GM12878 (cell line): ENCODE results near the gene USP50. TPM values are rescaled to one million over a fixed set of nuclear protein-coding genes. Genes with fewer than 3 reads are reported as not detected.
A peak's percentile ranks its signal among the peaks of the same experiment; 100 is the strongest.

Experiments
- ATAC-seq: fragments of 200-7000 bp; cut with Tn5 transposase; 3 replicates; pipeline ENCODE4 v1.9.1; 2020; ENCODE audit warnings: mild to moderate bottlenecking, moderate library complexity
- BruUV-seq: library from RNA; stranded (reverse); fragments of 400-500 nt; replicated peaks from 2 replicates; lab custom pipeline; 2021; lab: Mats Ljungman, UMichigan
- CTCF ChIA-PET: fragments of 300-600 bp; sonication (Branson Sonifier 250); formaldehyde crosslinking; extraction: SDS; loops from one replicate; lab custom pipeline; 2021; ENCODE audit warnings: inconsistent platforms; lab: Yijun Ruan, JAX
- POLR2A ChIA-PET: fragments of 350-600 bp; formaldehyde crosslinking; extraction: SDS; loops from one replicate; lab custom pipeline; 2021; ENCODE audit warnings: inconsistent platforms; lab: Charles Lee
- RAD21 ChIA-PET: fragments of 300-600 bp; sonication (Branson Sonifier 250); formaldehyde crosslinking; loops from one replicate; lab custom pipeline; 2023; ENCODE audit warnings: antibody characterized with exemption; ENCODE audit not compliant: unreplicated experiment; lab: Charles Lee
- SMC1A ChIA-PET: fragments of 300-600 bp; sonication (Branson Sonifier 250); formaldehyde crosslinking; loops from one replicate; lab custom pipeline; 2023; ENCODE audit not compliant: unreplicated experiment, uncharacterized antibody; lab: Charles Lee
- DNase-seq: peaks from one replicate; pipeline ENCODE4 v3.0.0-alpha.2; 2011; ENCODE audit warnings: low read depth, low spot score
- FAIRE-seq: peaks from 3 replicates; lab custom pipeline; 2011; peaks lifted over from hg19 to GRCh38; lab: Jason Lieb, UNC
- H2AFZ ChIP-seq: 2 replicates; pipeline ENCODE4 v1.6.0; 2011; ENCODE audit warnings: low read depth, low read length, control low read depth; ENCODE audit not compliant: control insufficient read depth
- H3K27ac ChIP-seq: 2 replicates; pipeline ENCODE4 v1.5.1; 2011; ENCODE audit warnings: control low read depth; ENCODE audit not compliant: control insufficient read depth, insufficient read depth
- H3K27me3 ChIP-seq, 2 experiments: replicated peaks in 1 of 2; 2 replicates each; pipeline versions ENCODE4 v1.6.0 to v1.6.1; 2011; ENCODE audit warnings: low read length in 1 of 2; ENCODE audit not compliant: control insufficient read depth in 2 of 2, insufficient read depth in 2 of 2
- H3K36me3 ChIP-seq, 2 experiments: 2 replicates each; pipeline ENCODE4 v1.5.1; 2011; ENCODE audit warnings: low read length in 1 of 2; ENCODE audit not compliant: control insufficient read depth in 2 of 2, insufficient read depth in 2 of 2
- H3K4me1 ChIP-seq: 2 replicates; pipeline ENCODE4 v1.6.1; 2011; ENCODE audit warnings: mild to moderate bottlenecking, low read length, moderate library complexity, mixed read lengths; ENCODE audit not compliant: control insufficient read depth, insufficient read depth
- H3K4me2 ChIP-seq: 2 replicates; pipeline ENCODE4 v1.6.0; 2011; ENCODE audit warnings: control low read depth; ENCODE audit not compliant: control insufficient read depth, insufficient read depth
- H3K4me3 ChIP-seq: fragments of 200-600 bp; sonication (generic); 2 replicates; pipeline ENCODE4 v1.5.1; 2016
- H3K79me2 ChIP-seq: 2 replicates; pipeline ENCODE4 v1.6.0; 2011; ENCODE audit warnings: low read length; ENCODE audit not compliant: control insufficient read depth, insufficient read depth
- H3K9ac ChIP-seq: 2 replicates; pipeline ENCODE4 v1.8.0; 2011; ENCODE audit warnings: low read length, control low read depth, mixed read lengths; ENCODE audit not compliant: control insufficient read depth, insufficient read depth
- H3K9me3 ChIP-seq: replicated peaks from 3 replicates; pipeline ENCODE4 v1.5.1; 2011; ENCODE audit warnings: mild to moderate bottlenecking, low read length; ENCODE audit not compliant: control insufficient read depth, insufficient read depth
- H4K20me1 ChIP-seq: 2 replicates; pipeline ENCODE4 v1.6.0; 2011; ENCODE audit not compliant: control insufficient read depth, insufficient read depth
- ATF7 ChIP-seq: fragments of 450-650 bp; IDR thresholded peaks from 2 replicates; pipeline ENCODE4 v1.6.1; 2016; ENCODE audit warnings: low read depth, mild to moderate bottlenecking
- BHLHE40 ChIP-seq, 2 experiments: fragments of 450-650 bp in 1 of 2; IDR thresholded peaks; 2 replicates each; pipeline ENCODE4 v1.6.1; 2011 to 2017; ENCODE audit warnings: low read depth in 2 of 2, borderline replicate concordance in 1 of 2, improper control_type of control experiment in 1 of 2, low read length in 1 of 2, mild to moderate bottlenecking in 1 of 2
- HDAC6 ChIP-seq: fragments of 200-600 bp; sonication (generic); IDR thresholded peaks from one replicate; pipeline ENCODE4 v1.8.0; 2017; ENCODE audit warnings: antibody characterized with exemption; ENCODE audit not compliant: unreplicated experiment
- MEF2A ChIP-seq: IDR thresholded peaks from 2 replicates; pipeline ENCODE4 v1.6.1; 2011; ENCODE audit warnings: low read depth, mild to moderate bottlenecking, low read length, moderate library complexity; ENCODE audit not compliant: insufficient read depth
- MTA2 ChIP-seq: fragments of 450-650 bp; IDR thresholded peaks from 2 replicates; pipeline ENCODE4 v1.6.1; 2016; ENCODE audit warnings: low read depth, mild to moderate bottlenecking, moderate library complexity
- NBN ChIP-seq: fragments of 450-650 bp; IDR thresholded peaks from 2 replicates; pipeline ENCODE4 v1.6.1; 2016
- NR2C2 ChIP-seq: IDR thresholded peaks from 2 replicates; pipeline ENCODE4 v1.6.1; 2011; ENCODE audit warnings: borderline replicate concordance, low read depth; ENCODE audit not compliant: control insufficient read depth, insufficient read length
- RCOR1 ChIP-seq: conservative IDR thresholded peaks from 2 replicates; pipeline ENCODE4 v1.6.1; 2012; ENCODE audit warnings: low read depth, low read length, improper control_type of control experiment
- RUNX3 ChIP-seq: IDR thresholded peaks from 2 replicates; pipeline ENCODE4 v1.6.1; 2012; ENCODE audit warnings: low read length, inconsistent platforms
- SPI1 ChIP-seq: IDR thresholded peaks from 2 replicates; pipeline ENCODE4 v1.6.1; 2011; ENCODE audit warnings: low read depth, mild to moderate bottlenecking, low read length, moderate library complexity, borderline replicate concordance; ENCODE audit not compliant: insufficient read depth
- TCF7 ChIP-seq: IDR thresholded peaks from 2 replicates; pipeline ENCODE4 v1.6.1; 2014; ENCODE audit warnings: antibody characterized with exemption, borderline replicate concordance
- ZNF217 ChIP-seq: fragments of 450-650 bp; IDR thresholded peaks from 2 replicates; pipeline ENCODE4 v1.6.1; 2017; ENCODE audit warnings: antibody characterized with exemption, mild to moderate bottlenecking
- WGBS: methylation state at CpG from one replicate; pipeline ENCODE4 v1.1.6; 2016; ENCODE audit warnings: low lambda C conversion rate; ENCODE audit not compliant: insufficient replicate concordance, insufficient coverage; ENCODE audit errors: missing lambda C conversion rate; 5-methylcytosine and 5-hydroxymethylcytosine counted together
- in situ Hi-C: fragments of 300-500 bp; cut with MboI; formaldehyde crosslinking; loops from 9 replicates; pipeline ENCODE4 v1.14.3; 2018; ENCODE audit warnings: mixed read lengths
- intact Hi-C: fragments of 100-400 bp; cut with micrococcal nuclease; formaldehyde crosslinking; loops from one replicate; pipeline ENCODE4 v1.14.2; 2022; ENCODE audit not compliant: unreplicated experiment
- polyA plus RNA-seq, 11 experiments: library from polyadenylated mRNA; depleted of rRNA in 4 of 11; unstranded in 6 of 11; stranded (reverse) in 5 of 11; fragments of >200 nt; fragmentation: Nextera tagmentation in 4 of 11; fragmentation: Illumina TruSeq in 1 of 11; extraction: Ambion mirVana in 4 of 11; extraction: Trizol in 1 of 11; gene quantifications; 1 replicate in 1 of 11; 2 replicates in 10 of 11; pipeline versions ENCODE4 v1.2.1 to v1.2.3, GENCODE V29; 2011 to 2016; ENCODE audit warnings: inconsistent platforms in 2 of 11, missing spikeins in 2 of 11, low read depth in 1 of 11
- total RNA-seq, 4 experiments: library from RNA; depleted of rRNA in 3 of 4; stranded (reverse); fragments of >200 nt in 3 of 4; fragmentation: Illumina TruSeq in 1 of 4; extraction: Trizol in 1 of 4; gene quantifications; 2 replicates each; pipeline versions ENCODE4 v1.2.1 to v1.2.3, GENCODE V29; 2013 to 2021
- TF ChIP-seq, protein P1 (sequence below): IDR thresholded peaks from 2 replicates; pipeline ENCODE4 v1.6.1; 2012; ENCODE audit warnings: low read depth, low read length, improper control_type of control experiment
- TF ChIP-seq, protein P2 (sequence below): IDR thresholded peaks from 2 replicates; pipeline ENCODE4 v1.6.1; 2012; ENCODE audit warnings: mild to moderate bottlenecking, low read depth, low read length
- TF ChIP-seq, protein P3 (sequence below): IDR thresholded peaks from 2 replicates; pipeline ENCODE4 v1.6.1; 2011; ENCODE audit warnings: borderline replicate concordance, low read depth, mild to moderate bottlenecking, moderate library complexity, mixed read lengths, low read length; ENCODE audit not compliant: insufficient read depth; ENCODE audit errors: extremely low read length
- TF ChIP-seq, protein P4 (sequence below), 3 experiments: IDR thresholded peaks in 2 of 3; conservative IDR thresholded peaks in 1 of 3; 2 replicates each; pipeline ENCODE4 v1.5.1; 2011; ENCODE audit warnings: low read depth in 3 of 3, low read length in 3 of 3, mild to moderate bottlenecking in 3 of 3, control low read depth in 2 of 3, moderate library complexity in 2 of 3, inconsistent platforms in 1 of 3, mixed read lengths in 1 of 3; ENCODE audit not compliant: control insufficient read depth in 2 of 3, insufficient read depth in 1 of 3; ENCODE audit errors: extremely low read depth in 1 of 3

The USP50 gene
- total and polyA plus RNA-seq, 10 of the 15 experiments (the other 5 are each of a cell fraction or from before 2014, with no cell fraction given): 0.15 to 0.21 (median 0.19) TPM; not detected in 7

DNA sequence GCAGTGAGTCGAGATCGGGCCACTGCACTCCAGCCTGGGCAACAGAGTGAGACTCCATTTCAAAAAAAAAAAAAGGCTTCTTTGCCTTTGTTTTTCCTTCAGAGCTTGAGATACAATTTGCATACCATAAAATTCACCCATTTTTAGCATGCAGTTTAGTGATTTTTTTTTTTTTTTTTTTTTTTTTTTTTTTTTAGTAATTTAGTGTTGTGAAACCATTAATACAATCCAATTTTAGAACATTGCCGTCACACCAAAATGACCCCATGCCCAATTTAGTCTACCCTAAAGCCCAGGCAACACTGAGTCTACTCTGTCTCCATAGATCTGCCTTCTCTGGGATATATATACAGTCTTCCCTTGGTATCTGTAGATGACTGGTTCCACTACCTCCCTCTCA lies 61.1 kb downstream of the USP50 start (continued):
- TF ChIP-seq MTA2 (no peak), MEF2A (peak; percentile 74)
- TF ChIP-seq, protein P1, sequence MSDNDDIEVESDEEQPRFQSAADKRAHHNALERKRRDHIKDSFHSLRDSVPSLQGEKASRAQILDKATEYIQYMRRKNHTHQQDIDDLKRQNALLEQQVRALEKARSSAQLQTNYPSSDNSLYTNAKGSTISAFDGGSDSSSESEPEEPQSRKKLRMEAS: no peak

DNA sequence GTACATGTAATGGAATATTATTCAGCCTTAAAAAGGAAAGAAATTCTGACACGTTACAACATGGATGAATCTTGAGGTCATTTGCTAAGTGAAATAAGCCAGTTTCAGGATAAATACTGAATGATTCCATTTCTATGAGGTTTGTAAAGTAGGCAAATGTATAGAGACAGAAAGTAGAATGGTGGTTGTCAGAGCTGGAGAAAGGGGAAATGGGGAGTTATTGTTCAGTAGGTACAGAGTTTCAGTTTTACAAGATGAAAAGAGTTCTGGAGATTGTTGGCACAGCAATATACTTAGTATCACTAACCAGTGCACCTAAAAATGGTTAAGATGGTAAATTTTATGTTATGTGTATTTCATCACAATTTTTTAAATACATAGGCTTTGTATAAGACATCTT lies 61.7 kb downstream of the USP50 start:
- Histone ChIP-seq H3K79me2 (no peaks in the 10 kb centered on the region), H3K9me3 (peaks cover 5% of the 10 kb centered on the region), H3K27me3 (no peaks in the 10 kb centered on the region), H3K4me3 (no peak overlapping the region), H2AFZ (no peak overlapping the region), H4K20me1 (no peaks in the 10 kb centered on the region), H3K4me2 (peak overlapping the region; percentile 18; the same call in 1 of the 2 replicates), H3K36me3 (peaks cover 0 to 27% of the 10 kb centered on the region in 2 experiments), H3K9ac (no peak overlapping the region), H3K4me1 (peaks cover 9% of the 10 kb centered on the region; the same call in 1 of the 2 replicates), H3K27ac (no peak overlapping the region)
- peak; percentile 46 for DNase-seq
- no TSS peak for BruUV-seq
- 4% methylated on average over 1 of the region's 1 CpG for WGBS
- CTCF ChIA-PET: no interaction called here
- RAD21 ChIA-PET: interaction anchor here (0.6 kb wide), 1 partner anchor 55 kb away, joined by 4 read pairs; no protein-coding TSS in a partner anchor
- FAIRE-seq: peak; percentile 56
- in situ Hi-C loops: no loop called here
- peak; percentile 91 for ATAC-seq
- POLR2A ChIA-PET: interaction anchor here (0.6 kb wide), 2 partner anchors 11 to 1446 kb away, joined by 3 read pairs; no protein-coding TSS in a partner anchor
- intact Hi-C loops: loop anchor here (10.0 kb wide), 1 partner anchor 130 kb away; the partner anchor contains the start of gene GABPB1
- SMC1A ChIA-PET: interaction anchor here (0.8 kb wide), 1 partner anchor 79 kb away, joined by 4 read pairs; no protein-coding TSS in a partner anchor
- no peak for TF ChIP-seq HDAC6
- TF ChIP-seq RUNX3: peak; percentile 53
- TF ChIP-seq, protein P2, sequence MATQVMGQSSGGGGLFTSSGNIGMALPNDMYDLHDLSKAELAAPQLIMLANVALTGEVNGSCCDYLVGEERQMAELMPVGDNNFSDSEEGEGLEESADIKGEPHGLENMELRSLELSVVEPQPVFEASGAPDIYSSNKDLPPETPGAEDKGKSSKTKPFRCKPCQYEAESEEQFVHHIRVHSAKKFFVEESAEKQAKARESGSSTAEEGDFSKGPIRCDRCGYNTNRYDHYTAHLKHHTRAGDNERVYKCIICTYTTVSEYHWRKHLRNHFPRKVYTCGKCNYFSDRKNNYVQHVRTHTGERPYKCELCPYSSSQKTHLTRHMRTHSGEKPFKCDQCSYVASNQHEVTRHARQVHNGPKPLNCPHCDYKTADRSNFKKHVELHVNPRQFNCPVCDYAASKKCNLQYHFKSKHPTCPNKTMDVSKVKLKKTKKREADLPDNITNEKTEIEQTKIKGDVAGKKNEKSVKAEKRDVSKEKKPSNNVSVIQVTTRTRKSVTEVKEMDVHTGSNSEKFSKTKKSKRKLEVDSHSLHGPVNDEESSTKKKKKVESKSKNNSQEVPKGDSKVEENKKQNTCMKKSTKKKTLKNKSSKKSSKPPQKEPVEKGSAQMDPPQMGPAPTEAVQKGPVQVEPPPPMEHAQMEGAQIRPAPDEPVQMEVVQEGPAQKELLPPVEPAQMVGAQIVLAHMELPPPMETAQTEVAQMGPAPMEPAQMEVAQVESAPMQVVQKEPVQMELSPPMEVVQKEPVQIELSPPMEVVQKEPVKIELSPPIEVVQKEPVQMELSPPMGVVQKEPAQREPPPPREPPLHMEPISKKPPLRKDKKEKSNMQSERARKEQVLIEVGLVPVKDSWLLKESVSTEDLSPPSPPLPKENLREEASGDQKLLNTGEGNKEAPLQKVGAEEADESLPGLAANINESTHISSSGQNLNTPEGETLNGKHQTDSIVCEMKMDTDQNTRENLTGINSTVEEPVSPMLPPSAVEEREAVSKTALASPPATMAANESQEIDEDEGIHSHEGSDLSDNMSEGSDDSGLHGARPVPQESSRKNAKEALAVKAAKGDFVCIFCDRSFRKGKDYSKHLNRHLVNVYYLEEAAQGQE: no peak
- peak; percentile 50 for TF ChIP-seq ATF7
- peak; percentile 61 for TF ChIP-seq ZNF217
- no peak for TF ChIP-seq NR2C2
- no peak for TF ChIP-seq BHLHE40 (IDR thresholded peaks at IDR 0.05; ENCODE audit: borderline replicate concordance in 1 of 2, low read depth in 2 of 2, low read length in 1 of 2)
- TF ChIP-seq RCOR1: no peak
- TF ChIP-seq TCF7: 0 out of 2 replicates have a peak, but pooled peaks have one; percentile 17
- TF ChIP-seq, protein P3, sequence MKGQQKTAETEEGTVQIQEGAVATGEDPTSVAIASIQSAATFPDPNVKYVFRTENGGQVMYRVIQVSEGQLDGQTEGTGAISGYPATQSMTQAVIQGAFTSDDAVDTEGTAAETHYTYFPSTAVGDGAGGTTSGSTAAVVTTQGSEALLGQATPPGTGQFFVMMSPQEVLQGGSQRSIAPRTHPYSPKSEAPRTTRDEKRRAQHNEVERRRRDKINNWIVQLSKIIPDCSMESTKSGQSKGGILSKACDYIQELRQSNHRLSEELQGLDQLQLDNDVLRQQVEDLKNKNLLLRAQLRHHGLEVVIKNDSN: no peak
- TF ChIP-seq, protein P4, sequence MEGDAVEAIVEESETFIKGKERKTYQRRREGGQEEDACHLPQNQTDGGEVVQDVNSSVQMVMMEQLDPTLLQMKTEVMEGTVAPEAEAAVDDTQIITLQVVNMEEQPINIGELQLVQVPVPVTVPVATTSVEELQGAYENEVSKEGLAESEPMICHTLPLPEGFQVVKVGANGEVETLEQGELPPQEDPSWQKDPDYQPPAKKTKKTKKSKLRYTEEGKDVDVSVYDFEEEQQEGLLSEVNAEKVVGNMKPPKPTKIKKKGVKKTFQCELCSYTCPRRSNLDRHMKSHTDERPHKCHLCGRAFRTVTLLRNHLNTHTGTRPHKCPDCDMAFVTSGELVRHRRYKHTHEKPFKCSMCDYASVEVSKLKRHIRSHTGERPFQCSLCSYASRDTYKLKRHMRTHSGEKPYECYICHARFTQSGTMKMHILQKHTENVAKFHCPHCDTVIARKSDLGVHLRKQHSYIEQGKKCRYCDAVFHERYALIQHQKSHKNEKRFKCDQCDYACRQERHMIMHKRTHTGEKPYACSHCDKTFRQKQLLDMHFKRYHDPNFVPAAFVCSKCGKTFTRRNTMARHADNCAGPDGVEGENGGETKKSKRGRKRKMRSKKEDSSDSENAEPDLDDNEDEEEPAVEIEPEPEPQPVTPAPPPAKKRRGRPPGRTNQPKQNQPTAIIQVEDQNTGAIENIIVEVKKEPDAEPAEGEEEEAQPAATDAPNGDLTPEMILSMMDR (IDR thresholded peaks at IDR 0.05 in 2 of 3, conservative IDR thresholded peaks at IDR 0.05 in 1 of 3; ENCODE audit: control insufficient read depth in 2 of 3, extremely low read depth in 1 of 3, insufficient read depth in 1 of 3, low read depth in 3 of 3, low read length in 3 of 3): no peak
- no peak for TF ChIP-seq NBN
- TF ChIP-seq SPI1: peak; percentile 85
